ENCODE results near the gene INPP4B. TPM values are rescaled to one million over a fixed set of nuclear protein-coding genes. Genes with fewer than 3 reads are reported as not detected.

INPP4B gene
- total and polyA plus RNA-seq, 2 of the 4 experiments (the other 2 are of a cell fraction) = 1.8 to 14.0 TPM

DNA sequence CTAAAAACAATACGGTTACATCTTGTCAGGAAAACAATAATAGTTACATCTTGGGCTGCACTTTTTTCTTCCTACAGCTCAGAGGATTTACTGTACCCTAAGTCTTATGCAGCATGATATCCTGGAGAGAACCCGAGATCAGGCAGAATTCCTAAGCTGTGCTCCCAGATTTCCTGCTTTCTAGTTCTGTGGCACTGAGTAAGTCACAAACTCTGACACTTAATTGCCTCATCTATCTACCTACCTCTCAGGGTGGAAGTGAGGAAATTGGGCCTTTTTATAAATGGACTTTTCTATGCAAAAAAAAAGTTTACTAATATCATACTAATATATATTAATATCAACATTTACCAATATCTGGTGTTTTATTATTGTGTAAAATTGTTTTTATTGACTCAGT is 438.5 kb downstream of the INPP4B start:
- H3K9ac ChIP-seq (ENCODE audit: low read depth, low read length) = no peak overlapping the region
- H2BK15ac ChIP-seq (ENCODE audit: low read depth, low read length) = no peak overlapping the region; the same call in 2 of the 3 replicates
- POLR2A ChIA-PET (ENCODE audit: unreplicated experiment) = no interaction called here
- H4K91ac ChIP-seq (ENCODE audit: insufficient read depth, low read depth, low read length) = 0 out of 2 replicates have a peak overlapping the region, but pooled peaks have one; percentile 10
- peak overlapping the region; percentile 24; the same call in 1 of the 2 replicates for H2BK120ac ChIP-seq (ENCODE audit: low read depth, low read length)
- no peak overlapping the region for H3K27ac ChIP-seq (ENCODE audit: insufficient read depth, low read length)
- peaks cover 0 to 9% of the 10 kb centered on the region in 2 experiments; a peak in 1 of 4 replicates for H3K79me1 ChIP-seq (ENCODE audit: low read depth in 1 of 2, low read length in 2 of 2)
- H2BK5ac ChIP-seq (ENCODE audit: low read depth, low read length, poor library complexity, severe bottlenecking) = no peak overlapping the region
- H3K4me1 ChIP-seq (ENCODE audit: control insufficient read depth, insufficient read depth, low read length) = peaks cover 8% of the 10 kb centered on the region
- BruUV-seq (replicated peaks) = no TSS peak
- H2BK20ac ChIP-seq (ENCODE audit: low read depth, low read length) = peak overlapping the region; percentile 60; the same call in 1 of the 2 replicates
- dilution Hi-C loops (cut with HindIII; ENCODE audit: low sequenced_read_pairs, unreplicated experiment) (no loop called here), in situ Hi-C loops (cut with MboI; ENCODE audit: low sequenced_read_pairs) (no loop called here), intact Hi-C loops (cut with micrococcal nuclease) (no loop called here)
- H3K56ac ChIP-seq (ENCODE audit: extremely low read depth, insufficient read depth, low read length) = peak overlapping the region; percentile 26; the same call in 1 of the 2 replicates
- ATAC-seq (ENCODE audit: low read depth) (no peak), DNase-seq (no peak)
- no peaks in the 10 kb centered on the region for H3K27me3 ChIP-seq (ENCODE audit: control insufficient read depth, insufficient read depth, low read length)
- H4K8ac ChIP-seq (ENCODE audit: low read depth in 2 of 2, low read length in 2 of 2) = peak overlapping the region in 1 of 2 experiments; percentile 40; a peak in 2 of 4 replicates
- CTCF ChIA-PET = interaction anchor here (1.0 kb wide), 1 partner anchor 51 kb away, joined by 4 read pairs; no protein-coding TSS in a partner anchor
- TF ChIP-seq MXI1 (IDR thresholded peaks at IDR 0.05; ENCODE audit: borderline replicate concordance, low read depth, low read length) = no peak
- no peak for TF ChIP-seq RAD21 (IDR thresholded peaks at IDR 0.05; ENCODE audit: low read length)
- no peak for TF ChIP-seq MAZ (IDR thresholded peaks at IDR 0.05; ENCODE audit: borderline replicate concordance, low read depth, low read length)
- TF ChIP-seq SMC3 (IDR thresholded peaks at IDR 0.05; ENCODE audit: low read depth, low read length) = no peak
- TF ChIP-seq, protein P1, sequence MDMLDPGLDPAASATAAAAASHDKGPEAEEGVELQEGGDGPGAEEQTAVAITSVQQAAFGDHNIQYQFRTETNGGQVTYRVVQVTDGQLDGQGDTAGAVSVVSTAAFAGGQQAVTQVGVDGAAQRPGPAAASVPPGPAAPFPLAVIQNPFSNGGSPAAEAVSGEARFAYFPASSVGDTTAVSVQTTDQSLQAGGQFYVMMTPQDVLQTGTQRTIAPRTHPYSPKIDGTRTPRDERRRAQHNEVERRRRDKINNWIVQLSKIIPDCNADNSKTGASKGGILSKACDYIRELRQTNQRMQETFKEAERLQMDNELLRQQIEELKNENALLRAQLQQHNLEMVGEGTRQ (IDR thresholded peaks at IDR 0.05; ENCODE audit: low read depth, low read length) = no peak
- H3K4me3 ChIP-seq (ENCODE audit: insufficient read depth, low read depth, low read length) = no peak overlapping the region
- H3K14ac ChIP-seq (replicated peaks; ENCODE audit: low read depth, low read length) = no peak overlapping the region
- H3K23ac ChIP-seq (ENCODE audit: low read depth, low read length) = no peak overlapping the region
- no peak overlapping the region for H2AFZ ChIP-seq (replicated peaks; ENCODE audit: low read length, poor library complexity)
- no peaks in the 10 kb centered on the region for H3K9me1 ChIP-seq (ENCODE audit: insufficient read depth, low read length)
- H4K20me1 ChIP-seq (ENCODE audit: insufficient read depth, low read length) = no peaks in the 10 kb centered on the region
- H3K4ac ChIP-seq (ENCODE audit: low read depth, low read length) = peak overlapping the region; percentile 8; the same call in 1 of the 2 replicates
- no peak overlapping the region for H2AK9ac ChIP-seq (replicated peaks; ENCODE audit: low read depth, low read length, poor library complexity)
- 33% methylated on average over 1 of the region's 2 CpGs; no CpG with 5 or more reads in 1 of the 2 experiments for WGBS, 2 experiments (ENCODE audit: extremely low coverage in 2 of 2, insufficient read length in 1 of 2)
- H3K9me3 ChIP-seq (ENCODE audit: control insufficient read depth, insufficient read depth, low read length) = no peaks in the 10 kb centered on the region
- H3K36me3 ChIP-seq (ENCODE audit: control insufficient read depth, insufficient read depth, low read length) = no peaks in the 10 kb centered on the region
- 0 out of 2 replicates have a peak overlapping the region, but pooled peaks have one; percentile 37 for H4K5ac ChIP-seq (ENCODE audit: low read depth, low read length)
- H2AK5ac ChIP-seq (ENCODE audit: low read depth, low read length) = no peak overlapping the region; the same call in 1 of the 2 replicates
- peak overlapping the region; percentile 61; the same call in 1 of the 2 replicates for H3K18ac ChIP-seq (ENCODE audit: low read depth, low read length)
- no peak overlapping the region for H3K4me2 ChIP-seq (ENCODE audit: low read depth, low read length)
